GM19239 (cell line): Measurements from ENCODE around the gene PNRC2.
"Not testable (repeated sequence)": the region's sequence is repeated elsewhere in the genome, so short reads cannot be mapped to it uniquely, and the experiment has no call there.

Experiments
- DNase-seq: peaks from one replicate; pipeline ENCODE4 v3.0.0; 2011; ENCODE audit warnings: low spot score; ENCODE audit not compliant: insufficient read length
- FAIRE-seq: peaks from 2 replicates; lab custom pipeline; 2011; peaks lifted over from hg19 to GRCh38; lab: Jason Lieb, UNC

Gene PNRC2

DNA sequence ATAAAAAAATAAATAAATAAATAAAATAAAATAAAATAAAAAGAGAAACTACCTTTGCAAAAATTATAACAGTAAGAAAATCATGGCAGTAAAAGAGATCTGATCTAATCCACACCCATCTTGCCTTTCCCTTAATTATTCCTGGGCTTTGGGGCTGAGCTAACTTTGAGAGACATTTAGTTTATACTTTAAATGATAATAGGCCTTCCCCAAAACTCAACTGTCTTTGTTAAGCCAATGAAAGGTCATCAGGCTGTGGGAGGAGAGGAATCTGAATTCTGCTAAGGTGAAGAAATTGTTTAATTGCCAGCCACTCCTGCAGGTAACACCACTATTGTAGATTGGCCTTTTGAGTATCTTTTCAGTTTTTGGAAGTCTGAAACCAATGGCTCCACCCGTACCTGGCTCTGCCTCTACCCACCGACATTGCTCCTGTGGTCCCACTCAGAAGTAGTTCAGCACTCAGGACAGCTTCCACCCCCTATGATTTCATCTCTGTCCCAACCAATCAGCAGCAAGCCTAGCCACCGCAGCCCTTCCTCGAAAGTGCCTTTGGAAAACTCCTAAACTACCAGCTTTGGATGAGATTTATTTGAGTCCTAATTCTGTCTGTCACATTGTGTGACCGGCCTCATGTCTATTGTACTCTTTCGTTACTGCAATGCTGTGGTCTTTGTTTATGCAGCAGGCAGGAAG lies 23.0 kb upstream of the PNRC2 start:
- FAIRE-seq = no peak
- DNase-seq = no peak

DNA sequence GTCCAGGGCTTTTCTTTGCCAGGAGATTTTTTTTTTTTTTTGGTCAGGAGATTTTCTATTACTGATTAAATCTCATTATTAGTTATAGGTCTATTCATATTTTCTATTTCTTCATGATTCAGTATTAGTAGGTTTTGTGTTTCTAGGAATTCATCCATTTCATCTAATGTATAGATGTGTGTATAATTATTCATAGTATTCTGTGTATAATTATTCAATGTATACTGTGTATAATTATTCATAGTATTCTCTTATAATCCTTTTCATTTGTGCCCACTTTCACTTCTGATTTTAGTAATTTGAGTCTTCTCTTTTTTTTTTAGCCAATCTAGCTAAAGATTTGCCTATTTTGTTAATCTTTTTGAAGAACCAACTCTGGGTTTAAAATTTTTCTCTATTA lies 12.3 kb upstream of the PNRC2 start:
- no peak for FAIRE-seq

DNA sequence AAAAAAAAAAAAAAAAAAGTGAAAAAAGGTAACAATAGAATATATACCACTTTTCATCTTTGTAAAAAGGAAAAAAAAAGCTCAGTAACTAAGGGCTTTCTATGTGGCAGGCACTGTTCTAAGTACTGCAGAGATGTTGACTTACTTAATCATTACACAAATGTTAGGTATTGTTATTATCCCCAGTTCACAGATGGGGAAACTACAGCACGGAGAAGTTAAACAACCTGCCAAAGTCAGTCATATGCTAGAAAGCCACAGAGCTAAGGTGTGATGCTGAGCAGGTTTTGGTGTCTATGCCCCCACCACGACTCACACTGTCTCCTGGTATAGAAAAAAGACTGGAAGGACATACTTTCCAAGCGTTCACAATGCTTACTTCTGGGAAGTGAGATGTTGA lies 6.6 kb upstream of the PNRC2 start:
- FAIRE-seq (no peak), DNase-seq (no peak)

More for the DNA sequence above, 12.3 kb upstream of the PNRC2 start:
- DNase-seq = no peak

DNA sequence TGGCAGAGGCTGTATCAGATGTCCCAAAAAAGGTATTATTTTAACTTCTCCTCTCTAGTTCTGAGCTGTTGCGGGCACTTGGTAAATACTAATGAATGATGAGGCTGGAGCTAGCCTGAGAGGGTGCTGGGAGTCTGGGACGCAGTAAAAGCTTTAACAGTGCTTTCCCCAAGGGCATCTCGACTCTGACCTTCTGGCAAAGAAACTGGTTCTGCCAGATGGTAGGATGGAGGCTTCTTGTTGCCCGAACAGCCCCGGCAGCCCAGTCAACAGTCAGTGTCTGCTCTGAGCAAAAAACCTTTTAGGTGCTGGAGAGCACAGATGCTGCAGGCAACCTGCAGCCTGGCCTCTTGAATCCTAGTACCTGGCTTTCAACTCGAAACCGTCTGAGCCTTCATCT lies 2.5 kb upstream of the PNRC2 start:
- FAIRE-seq (no peak), DNase-seq (no peak)

DNA sequence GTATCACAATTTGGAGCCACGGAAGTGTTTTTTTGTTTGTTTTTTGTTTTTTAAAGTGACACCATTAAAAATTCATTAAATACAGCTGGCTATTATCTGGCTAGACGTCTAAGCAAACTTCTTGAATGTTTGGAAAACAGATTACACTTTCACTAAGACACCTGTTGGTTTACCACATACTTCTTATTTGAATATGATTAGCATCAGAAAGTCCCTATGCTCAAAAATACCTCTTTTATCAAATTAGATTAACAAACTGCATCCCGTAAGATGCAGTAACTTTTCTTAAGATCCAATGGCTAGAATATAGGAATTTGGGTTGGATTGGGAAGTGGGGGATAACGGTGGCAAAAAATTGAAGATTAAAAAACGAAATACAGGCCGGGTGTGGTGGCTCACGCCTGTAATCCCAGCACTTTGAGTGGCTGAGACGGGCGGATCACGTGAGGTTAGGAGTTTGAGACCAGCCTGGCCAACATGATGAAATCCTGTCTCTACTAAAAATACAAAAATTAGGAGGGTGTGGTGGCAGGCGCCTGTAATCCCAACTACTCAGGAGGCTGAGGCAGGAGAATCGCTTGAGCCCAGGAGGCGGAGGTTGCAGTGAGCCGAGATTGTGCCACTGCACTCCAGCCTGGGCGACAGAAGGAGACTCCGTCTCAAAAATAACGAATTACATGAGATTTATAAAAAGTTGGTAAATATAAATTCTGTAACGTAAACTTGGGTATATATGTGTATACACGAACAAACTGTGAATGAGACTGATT lies 1.4 kb upstream of the PNRC2 start:
- DNase-seq = not testable (repeated sequence)
- FAIRE-seq = peak; percentile 70

DNA sequence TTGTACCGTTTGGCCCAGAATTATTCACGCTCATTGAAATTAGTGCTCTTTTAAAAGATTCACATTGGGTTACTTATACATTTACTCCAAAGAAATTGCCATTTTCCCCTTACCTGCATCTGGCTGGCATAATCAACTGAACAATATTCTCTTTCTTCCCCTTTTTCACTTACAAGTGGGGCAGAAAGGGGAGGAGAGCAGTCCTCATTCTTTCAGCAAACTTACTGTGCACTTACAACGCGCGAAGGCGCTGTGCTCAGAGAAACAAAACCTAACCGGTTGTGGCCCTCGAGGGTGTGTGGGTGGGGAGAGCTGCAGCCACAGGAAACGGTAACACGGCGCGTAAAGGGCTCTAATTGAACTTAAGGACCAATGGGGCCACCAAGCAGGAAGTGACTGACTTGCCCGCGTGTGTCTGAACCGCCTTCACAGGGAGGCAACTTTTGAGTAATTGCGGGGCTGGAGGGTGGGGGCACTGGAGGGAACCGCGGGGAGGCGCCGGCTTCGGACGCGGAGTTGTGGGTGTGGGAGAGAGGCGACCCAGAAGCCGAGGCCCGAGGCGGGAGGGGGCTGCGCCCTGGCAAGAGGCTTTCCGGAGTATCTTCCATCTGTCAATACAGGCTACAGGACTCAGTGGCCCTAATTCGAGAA lies 693 bp upstream of the PNRC2 start:
- peak; percentile 77 for DNase-seq
- FAIRE-seq = peak; percentile 97

DNA sequence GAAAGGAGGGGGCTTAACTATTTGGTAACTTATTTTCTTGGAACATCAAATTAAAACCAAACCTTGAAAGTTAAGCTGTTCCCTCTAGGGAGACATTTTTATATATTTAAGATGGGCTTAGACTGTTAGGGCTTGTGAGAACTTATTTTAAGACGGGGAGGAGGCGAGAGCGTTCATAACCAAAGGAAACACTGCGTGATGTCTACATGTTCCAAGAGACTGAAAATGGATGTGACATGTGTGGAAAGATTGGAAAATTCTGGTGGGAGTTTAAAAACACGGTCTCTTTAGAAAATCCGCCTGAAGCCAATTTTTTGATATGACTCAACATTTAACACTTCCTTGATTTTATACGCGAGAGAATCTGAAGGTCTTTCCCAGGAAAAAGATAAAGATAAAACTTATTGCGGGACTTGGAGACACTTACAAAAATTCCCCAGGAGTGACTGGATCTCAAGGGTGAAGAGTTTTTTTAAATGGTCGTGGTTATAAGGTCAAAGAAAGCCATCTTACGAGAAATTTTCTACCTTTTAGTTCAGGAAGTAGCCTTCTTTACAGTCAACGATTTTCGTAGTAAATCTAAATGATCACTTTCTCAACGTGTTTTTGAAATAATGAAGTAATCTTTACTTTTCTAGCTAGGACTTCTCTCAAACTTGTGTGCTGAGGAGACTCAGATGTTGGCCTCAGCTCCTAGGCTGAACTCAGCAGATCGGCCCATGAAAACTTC lies 828 bp downstream of the PNRC2 start:
- no peak for DNase-seq

DNA sequence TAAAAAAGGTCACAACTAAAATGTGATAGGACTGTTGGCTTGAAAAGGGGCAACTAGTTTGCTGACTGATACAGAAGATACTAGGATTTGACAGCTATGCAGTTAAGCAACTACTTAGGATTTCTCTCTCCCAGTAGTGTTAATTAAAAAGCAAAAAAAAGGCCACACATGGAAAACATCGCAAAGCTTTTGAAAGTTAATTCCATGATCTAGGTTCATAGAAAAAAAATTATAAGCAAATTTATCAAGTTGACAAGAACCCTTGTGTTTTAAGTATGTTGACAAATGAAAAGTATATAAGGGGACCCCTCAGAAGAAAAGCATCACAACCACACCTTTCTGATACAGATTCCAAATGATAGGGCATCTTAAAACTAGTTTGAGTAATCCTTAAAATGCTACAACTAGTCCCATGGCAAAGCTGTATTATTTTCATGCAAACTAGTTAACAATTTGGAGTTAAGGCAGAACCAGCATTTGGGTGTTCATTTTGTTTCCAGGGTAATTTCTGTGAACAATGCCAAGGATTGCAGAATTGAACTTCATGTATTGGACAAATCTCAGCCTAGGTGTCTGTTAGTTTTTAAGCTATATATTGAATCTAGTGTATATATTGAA lies 4.1 kb downstream of the PNRC2 start:
- FAIRE-seq (no peak), DNase-seq (no peak)

More for the DNA sequence above, 828 bp downstream of the PNRC2 start:
- peak; percentile 39 for FAIRE-seq

DNA sequence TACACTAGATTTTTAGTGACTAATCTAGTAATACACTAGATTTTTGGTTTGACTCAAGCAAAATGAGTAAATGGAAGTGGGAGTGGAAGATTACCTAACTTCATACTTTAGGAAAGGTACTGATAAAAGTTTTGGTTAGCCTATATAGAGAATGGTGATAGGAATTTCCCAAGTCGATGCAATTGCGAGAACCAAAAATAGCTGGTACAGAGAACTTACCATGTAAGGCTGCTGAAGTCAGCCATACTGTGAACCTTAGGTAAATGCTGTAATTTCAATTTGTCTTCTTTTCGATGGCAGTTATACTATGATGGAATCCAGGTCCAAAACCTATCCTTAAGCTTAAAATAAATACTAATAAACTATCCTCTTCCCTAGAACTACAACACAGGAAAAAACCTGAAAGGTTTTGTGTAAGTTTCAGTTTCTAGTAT lies 4.6 kb downstream of the PNRC2 start:
- FAIRE-seq (no peak), DNase-seq (no peak)

DNA sequence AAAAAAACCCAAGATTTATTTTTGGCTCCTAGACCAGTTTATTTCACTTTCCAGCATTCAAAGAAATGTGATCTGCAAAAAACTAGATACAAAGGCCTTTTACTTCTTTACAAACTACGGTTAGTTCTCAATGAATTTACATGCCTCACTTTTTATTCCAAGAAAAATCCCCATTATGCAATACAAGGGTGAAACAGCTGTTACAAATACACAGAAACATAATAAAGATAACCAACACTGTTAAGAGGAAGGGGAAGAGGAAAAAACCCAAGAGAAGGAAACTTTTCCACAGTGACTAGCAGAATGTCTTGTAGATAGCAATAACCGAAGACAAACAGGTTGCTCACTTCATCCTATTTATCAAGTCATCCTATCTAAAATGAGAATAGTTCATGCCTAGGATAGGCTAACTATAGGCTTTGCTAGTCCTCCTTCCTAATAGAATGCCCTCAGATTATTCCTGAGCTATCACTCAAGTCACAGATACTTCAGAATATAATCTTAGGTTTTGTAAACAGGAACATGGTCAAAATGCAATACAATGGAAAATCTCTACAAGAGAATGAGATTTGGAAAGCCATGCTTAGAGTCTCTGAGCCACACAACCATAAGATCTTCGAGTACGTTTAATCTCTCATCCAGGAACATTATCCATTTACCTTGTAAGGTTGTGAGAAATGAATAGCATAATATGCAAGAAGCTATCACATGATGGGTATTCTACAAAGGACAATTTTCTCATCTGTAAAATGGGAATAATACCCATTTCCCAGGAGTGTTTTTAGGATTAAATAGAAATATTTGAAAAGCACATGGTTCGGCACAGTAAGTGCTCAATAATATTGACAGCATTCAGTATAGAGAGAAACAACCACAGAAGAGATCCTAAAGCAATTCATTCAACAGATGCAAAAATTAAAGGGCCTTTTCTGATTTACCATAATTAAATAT lies 5.4 kb downstream of the PNRC2 start:
- FAIRE-seq (no peak), DNase-seq (no peak)

DNA sequence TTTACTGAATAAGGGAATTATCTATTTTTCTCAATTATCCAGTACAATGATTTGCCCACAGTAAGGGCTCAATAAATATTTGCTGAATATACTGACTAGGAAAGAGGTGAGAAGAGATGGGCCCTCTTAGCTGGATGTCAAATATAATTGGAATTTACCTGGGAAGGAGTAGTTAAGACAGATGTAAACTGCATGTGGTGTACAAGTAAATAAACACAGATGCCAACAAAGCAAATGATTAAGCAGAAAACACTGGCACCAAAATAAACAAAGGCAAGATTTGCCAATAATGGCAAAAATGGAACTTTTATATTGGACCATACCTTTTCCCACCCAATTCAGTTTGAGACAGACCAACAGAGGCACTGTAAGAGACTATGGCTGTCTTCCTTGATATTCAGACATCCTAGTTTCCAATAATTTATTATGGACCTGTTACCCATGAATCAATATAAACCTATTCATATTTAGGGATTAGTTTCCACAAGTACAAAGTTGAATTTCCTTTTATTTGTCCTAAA lies 7.4 kb downstream of the PNRC2 start:
- FAIRE-seq (no peak), DNase-seq (no peak)

DNA sequence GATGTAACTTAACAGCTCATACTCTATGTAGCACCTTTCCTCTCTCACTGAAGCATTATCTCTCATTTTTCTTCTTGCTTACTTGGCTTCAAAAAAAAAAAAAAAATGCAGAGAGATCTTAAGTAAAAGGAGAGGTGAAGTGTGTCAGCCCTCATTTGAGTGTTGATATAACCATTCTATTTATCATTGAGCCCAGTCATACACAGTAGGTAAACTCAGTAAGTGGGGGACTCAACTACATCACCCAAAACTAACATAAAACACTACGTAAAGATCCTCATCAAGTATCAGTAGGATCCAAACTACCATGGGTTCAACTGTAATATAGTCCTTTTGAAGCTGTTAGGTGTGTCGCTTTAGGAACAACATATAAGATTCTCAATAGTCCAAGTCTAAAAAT lies 8.2 kb downstream of the PNRC2 start:
- DNase-seq (no peak), FAIRE-seq (no peak)

DNA sequence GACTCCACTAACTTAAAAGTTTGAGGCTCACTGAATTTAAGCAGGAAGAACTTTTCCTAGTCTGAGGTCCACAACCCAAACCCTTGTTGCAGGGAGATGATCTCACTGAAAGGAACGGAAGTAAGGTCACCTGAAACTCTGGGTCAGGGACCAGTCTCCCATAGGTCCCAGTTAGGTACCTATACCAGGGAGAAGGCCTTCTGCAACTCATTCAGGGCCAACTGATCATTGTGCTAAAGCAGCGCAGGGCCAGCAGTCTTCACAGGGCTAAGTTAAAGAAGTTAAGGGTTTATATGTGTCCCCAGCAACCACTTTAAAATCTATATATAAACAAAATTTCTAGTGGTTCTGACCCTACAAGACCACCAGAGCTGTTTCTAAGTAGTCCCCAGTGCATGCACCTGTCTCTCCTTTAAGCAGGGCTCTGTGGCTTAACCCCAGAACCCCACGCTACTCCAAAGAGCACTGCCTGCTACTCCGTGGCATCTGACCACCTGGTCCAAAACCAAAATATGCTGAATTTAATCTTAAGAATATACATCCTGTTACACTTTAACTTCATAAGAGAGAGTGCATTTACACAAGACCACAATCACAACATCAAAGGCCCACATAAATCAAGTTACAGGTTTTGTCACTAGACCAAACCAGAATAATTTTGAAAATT lies 17.7 kb downstream of the PNRC2 start:
- no peak for FAIRE-seq

DNA sequence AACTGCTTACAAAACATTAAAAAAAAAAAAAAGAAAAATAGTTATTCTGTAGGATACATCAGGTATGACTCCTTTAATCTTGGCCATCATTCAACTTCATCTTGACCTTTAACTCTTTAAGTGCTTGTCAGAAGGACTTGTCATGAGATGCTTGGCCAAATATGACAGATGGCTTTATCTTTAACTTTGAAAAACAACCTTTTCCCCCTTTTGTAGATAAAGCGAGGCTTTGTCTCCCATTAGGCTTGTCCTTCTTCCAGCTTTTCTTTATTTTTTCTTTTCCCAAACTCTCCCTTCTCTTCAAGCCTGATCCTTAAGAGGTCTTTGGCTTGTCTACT lies 18.2 kb downstream of the PNRC2 start:
- DNase-seq (no peak), FAIRE-seq (no peak)

More for the DNA sequence above, 17.7 kb downstream of the PNRC2 start:
- no peak for DNase-seq

DNA sequence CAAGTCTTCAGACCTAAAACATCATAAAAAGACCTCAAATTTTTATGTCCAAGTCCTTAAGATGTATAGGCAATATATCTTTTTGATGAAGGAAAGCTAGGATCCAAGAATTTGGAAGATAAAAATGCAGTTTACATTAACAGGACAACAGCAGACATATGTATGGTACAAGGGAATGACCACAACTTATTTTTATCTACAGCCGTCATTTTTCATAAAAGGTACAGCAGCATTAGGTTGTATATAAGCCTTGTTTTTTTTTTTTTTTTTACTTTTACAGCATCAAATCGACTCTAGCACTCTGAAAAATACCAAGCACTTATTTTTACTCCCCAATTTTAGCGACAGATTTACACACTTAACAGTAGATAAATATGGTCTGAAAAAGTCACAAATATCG lies 19.2 kb downstream of the PNRC2 start:
- peak; percentile 44 for FAIRE-seq
- DNase-seq = no peak

DNA sequence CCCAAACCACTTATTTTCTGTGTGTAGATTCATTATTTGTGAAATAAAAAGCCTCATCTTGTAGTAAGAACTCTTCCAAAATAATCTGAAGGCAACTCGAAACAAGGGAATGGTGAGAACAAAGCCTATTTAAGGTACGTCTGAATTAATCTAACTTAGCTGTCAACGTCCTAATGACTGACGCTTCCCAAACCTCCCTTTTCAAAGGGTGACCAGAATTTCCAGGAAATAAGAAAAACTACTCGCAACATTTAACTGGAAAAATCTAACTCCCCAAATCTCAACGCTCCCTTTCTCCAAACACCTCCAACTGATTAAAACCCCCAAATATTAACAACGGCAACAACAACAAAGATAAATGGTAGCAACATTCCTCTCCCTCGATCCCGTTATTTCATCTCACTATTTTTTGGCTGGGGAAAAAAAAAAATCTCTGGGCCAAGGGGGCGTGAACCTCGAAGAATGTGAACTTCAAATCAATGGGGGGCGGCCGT lies 19.8 kb downstream of the PNRC2 start:
- no peak for DNase-seq
- peak; percentile 31 for FAIRE-seq

DNA sequence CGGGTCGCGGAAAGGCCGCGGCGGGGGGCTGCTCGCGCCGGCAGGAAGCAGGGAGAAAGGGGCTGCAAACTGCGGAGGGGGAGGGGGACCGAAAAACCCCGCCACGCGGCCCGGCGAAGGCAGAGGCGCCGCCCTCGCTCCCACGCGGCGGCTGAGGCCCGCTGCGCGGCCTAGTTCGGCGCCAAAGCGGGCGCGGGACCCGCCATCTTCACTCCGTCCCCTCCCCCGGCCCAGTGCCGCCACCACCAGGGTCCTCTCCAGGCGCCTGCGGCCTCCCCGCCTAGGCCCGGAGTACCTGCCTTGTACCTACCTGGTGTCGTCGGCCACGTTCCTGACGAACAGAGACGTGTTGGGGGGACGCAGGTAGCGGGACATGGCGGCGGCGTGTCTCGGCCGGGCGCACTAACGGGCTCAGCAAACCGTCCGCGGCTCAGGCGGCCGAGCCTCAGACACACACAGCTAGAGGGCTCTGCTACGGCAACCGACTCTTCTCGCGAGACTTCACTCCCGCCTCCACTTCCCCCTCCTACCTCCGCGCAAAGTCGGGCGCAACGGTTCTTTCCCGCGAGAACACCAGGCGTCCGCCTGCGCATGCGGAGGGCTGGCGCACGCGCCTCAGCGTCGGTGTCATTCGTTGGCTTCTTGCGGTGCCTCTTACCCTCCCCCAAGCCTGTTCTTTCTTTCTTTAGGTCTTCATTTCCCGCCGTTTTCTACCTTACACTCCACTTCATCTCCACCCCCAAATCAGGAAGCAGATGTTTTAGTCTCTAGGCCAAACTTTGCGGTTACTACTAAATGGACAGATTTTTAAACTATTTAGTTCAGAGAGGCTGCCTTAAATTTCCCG lies 20.5 kb downstream of the PNRC2 start, which contains the start of gene SRSF10:
TSS of gene SRSF10 (minus strand) at position 447 of the 847 bp plus-strand sequence. CDS start at position 375, 72 bp downstream.
- peak; percentile 97 for FAIRE-seq
- peak; percentile 85 for DNase-seq
